HepG2 (cell line): Measurements from ENCODE around the gene EGFR.

Experiments used
- ARID2 ChIP-seq: sonication (generic); formaldehyde crosslinking; IDR thresholded peaks from 2 replicates; pipeline ENCODE4 v1.8.1; 2022; ENCODE audit warnings: mild to moderate bottlenecking, missing genetic modification reagents, borderline replicate concordance
- CEBPB ChIP-seq: IDR thresholded peaks from 2 replicates; pipeline ENCODE4 v1.6.1; 2011; ENCODE audit warnings: low read depth, low read length, improper control_type of control experiment, borderline replicate concordance
- ELF4 ChIP-seq: sonication (generic); formaldehyde crosslinking; IDR thresholded peaks from 2 replicates; pipeline ENCODE4 v1.5.0; 2020; ENCODE audit warnings: missing genetic modification reagents, mild to moderate bottlenecking, moderate library complexity, borderline replicate concordance
- MAZ ChIP-seq, 2 experiments: sonication (generic) in 1 of 2; formaldehyde crosslinking in 1 of 2; IDR thresholded peaks; 2 replicates each; pipeline versions ENCODE4 v1.5.0 to v1.6.1; 2012 to 2020; ENCODE audit warnings: low read depth in 2 of 2, mild to moderate bottlenecking in 2 of 2, borderline replicate concordance in 1 of 2, improper control_type of control experiment in 1 of 2, low read length in 1 of 2, missing genetic modification reagents in 1 of 2, moderate library complexity in 1 of 2
- MXD1 ChIP-seq: sonication (generic); formaldehyde crosslinking; IDR thresholded peaks from 2 replicates; pipeline ENCODE4 v1.4.0; 2020; ENCODE audit warnings: mild to moderate bottlenecking, missing genetic modification reagents
- PRDM10 ChIP-seq: sonication (generic); formaldehyde crosslinking; IDR thresholded peaks from 2 replicates; pipeline ENCODE4 v1.4.0; 2020; ENCODE audit warnings: low read depth, missing genetic modification reagents
- REST ChIP-seq, 2 experiments: IDR thresholded peaks; 2 replicates each; pipeline ENCODE4 v1.6.1; 2011 to 2012; ENCODE audit warnings: low read length in 2 of 2, borderline replicate concordance in 1 of 2, low read depth in 1 of 2, mild to moderate bottlenecking in 1 of 2, moderate library complexity in 1 of 2
- ZBTB7A ChIP-seq: sonication (generic); formaldehyde crosslinking; IDR thresholded peaks from 2 replicates; pipeline ENCODE4 v1.8.0; 2022; ENCODE audit warnings: mild to moderate bottlenecking, missing genetic modification reagents
- ZMYM4 ChIP-seq: sonication (generic); formaldehyde crosslinking; IDR thresholded peaks from 2 replicates; pipeline ENCODE4 v1.8.1; 2023; ENCODE audit warnings: mild to moderate bottlenecking, missing genetic modification reagents
- ZNF234 ChIP-seq: sonication (generic); formaldehyde crosslinking; conservative IDR thresholded peaks from 2 replicates; pipeline ENCODE4 v1.5.1; 2020; ENCODE audit warnings: mild to moderate bottlenecking, missing genetic modification reagents
- ZNF275 ChIP-seq: sonication (generic); formaldehyde crosslinking; IDR thresholded peaks from 2 replicates; pipeline ENCODE4 v1.8.0; 2022; ENCODE audit warnings: missing genetic modification reagents, mild to moderate bottlenecking, inconsistent platforms, borderline replicate concordance
- ZNF552 ChIP-seq: sonication (generic); formaldehyde crosslinking; IDR thresholded peaks from 2 replicates; pipeline ENCODE4 v1.9.0; 2022; ENCODE audit warnings: missing genetic modification reagents, mild to moderate bottlenecking, borderline replicate concordance
- ZNF615 ChIP-seq: sonication (generic); formaldehyde crosslinking; IDR thresholded peaks from 2 replicates; pipeline ENCODE4 v1.5.0; 2020; ENCODE audit warnings: mild to moderate bottlenecking, missing genetic modification reagents, borderline replicate concordance

GRCh38 chr7:55044791-55045190 is 26.0 kb downstream of the EGFR start:
- no peak for TF ChIP-seq MXD1 (CRISPR knock-in tag)
- TF ChIP-seq ZNF615 (CRISPR knock-in tag), result no peak
- no peak for TF ChIP-seq ZNF552 (CRISPR knock-in tag)
- TF ChIP-seq CEBPB, result no peak
- no peak for TF ChIP-seq ZBTB7A (CRISPR knock-in tag)
- TF ChIP-seq ZNF234 (CRISPR knock-in tag), result no peak
- TF ChIP-seq REST (IDR thresholded peaks at IDR 0.05; ENCODE audit: borderline replicate concordance in 1 of 2, low read depth in 1 of 2, low read length in 2 of 2), result no peak
- no peak for TF ChIP-seq MAZ (IDR thresholded peaks at IDR 0.05; ENCODE audit: borderline replicate concordance, low read depth, low read length)
- no peak for TF ChIP-seq MAZ (CRISPR knock-in tag; IDR thresholded peaks at IDR 0.05; ENCODE audit: low read depth)
- TF ChIP-seq ARID2 (CRISPR knock-in tag), result no peak
- TF ChIP-seq ZNF275 (CRISPR knock-in tag), result no peak
- TF ChIP-seq ZMYM4 (CRISPR knock-in tag), result no peak
- no peak for TF ChIP-seq PRDM10
- TF ChIP-seq ELF4 (CRISPR knock-in tag), result no peak
